CD4-positive, alpha-beta T cell treated with Interleukin-4 for 4 hours (primary cell): ENCODE data around the gene PRSS12.
A peak's percentile ranks its signal among the peaks of the same experiment; 100 is the strongest.
"Not testable (repeated sequence)": the region's sequence is repeated elsewhere in the genome, so short reads cannot be mapped to it uniquely, and the experiment has no call there.

Experiments
- DNase-seq: peaks from one replicate; pipeline ENCODE4 v3.0.0-alpha.2; 2020

Gene PRSS12, protein sequence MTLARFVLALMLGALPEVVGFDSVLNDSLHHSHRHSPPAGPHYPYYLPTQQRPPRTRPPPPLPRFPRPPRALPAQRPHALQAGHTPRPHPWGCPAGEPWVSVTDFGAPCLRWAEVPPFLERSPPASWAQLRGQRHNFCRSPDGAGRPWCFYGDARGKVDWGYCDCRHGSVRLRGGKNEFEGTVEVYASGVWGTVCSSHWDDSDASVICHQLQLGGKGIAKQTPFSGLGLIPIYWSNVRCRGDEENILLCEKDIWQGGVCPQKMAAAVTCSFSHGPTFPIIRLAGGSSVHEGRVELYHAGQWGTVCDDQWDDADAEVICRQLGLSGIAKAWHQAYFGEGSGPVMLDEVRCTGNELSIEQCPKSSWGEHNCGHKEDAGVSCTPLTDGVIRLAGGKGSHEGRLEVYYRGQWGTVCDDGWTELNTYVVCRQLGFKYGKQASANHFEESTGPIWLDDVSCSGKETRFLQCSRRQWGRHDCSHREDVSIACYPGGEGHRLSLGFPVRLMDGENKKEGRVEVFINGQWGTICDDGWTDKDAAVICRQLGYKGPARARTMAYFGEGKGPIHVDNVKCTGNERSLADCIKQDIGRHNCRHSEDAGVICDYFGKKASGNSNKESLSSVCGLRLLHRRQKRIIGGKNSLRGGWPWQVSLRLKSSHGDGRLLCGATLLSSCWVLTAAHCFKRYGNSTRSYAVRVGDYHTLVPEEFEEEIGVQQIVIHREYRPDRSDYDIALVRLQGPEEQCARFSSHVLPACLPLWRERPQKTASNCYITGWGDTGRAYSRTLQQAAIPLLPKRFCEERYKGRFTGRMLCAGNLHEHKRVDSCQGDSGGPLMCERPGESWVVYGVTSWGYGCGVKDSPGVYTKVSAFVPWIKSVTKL

GRCh38 chr4:118352843-118353533 is at the start of gene PRSS12:
Gene PRSS12 (minus strand): TSS chr4:118353003. CDS start chr4:118352720, 283 bp downstream.
- peak; percentile 12 for DNase-seq

- no peak for DNase-seq
Observed at GRCh38 chr4:118400356-118400755, 47.6 kb upstream of the PRSS12 start.

- not testable (repeated sequence) for DNase-seq
Observed at GRCh38 chr4:118399883-118400282, 47.1 kb upstream of the PRSS12 start.

- no peak for DNase-seq
Observed at GRCh38 chr4:118398226-118399090, 45.7 kb upstream of the PRSS12 start.

- DNase-seq: no peak
Observed at GRCh38 chr4:118397623-118397979, 44.8 kb upstream of the PRSS12 start.

- no peak for DNase-seq
Observed at GRCh38 chr4:118396881-118397622, 44.2 kb upstream of the PRSS12 start.

DNA sequence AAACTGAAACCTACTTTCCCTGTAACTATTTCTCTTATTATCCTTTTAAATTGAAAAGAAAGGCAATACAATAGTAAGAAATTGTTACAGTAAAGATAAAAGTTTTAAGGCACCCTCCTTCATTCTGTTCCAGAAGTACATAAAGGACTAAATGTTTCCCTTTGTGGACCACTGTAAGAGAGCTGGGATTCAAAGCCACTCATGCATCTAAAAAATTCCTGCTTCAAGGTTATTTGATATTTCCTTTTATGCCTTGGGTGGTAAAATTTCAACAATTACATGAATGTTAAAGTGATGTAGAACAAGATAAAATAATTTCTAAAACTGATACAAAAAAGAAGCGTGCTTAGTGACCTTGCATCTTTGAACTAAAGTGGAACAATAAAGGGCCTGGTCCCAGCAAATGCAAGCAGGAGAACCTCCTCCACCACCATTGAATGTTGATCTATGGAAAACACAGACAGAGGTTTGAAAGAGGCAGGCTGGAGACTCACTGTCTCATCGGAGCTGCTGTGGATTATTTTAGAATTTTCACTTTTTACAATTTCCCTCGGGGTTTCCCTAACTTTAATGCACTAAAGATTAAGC is 42.3 kb upstream of the PRSS12 start:
- no peak for DNase-seq

GRCh38 chr4:118392509-118392908 is 39.7 kb upstream of the PRSS12 start:
- not testable (repeated sequence) for DNase-seq

DNA sequence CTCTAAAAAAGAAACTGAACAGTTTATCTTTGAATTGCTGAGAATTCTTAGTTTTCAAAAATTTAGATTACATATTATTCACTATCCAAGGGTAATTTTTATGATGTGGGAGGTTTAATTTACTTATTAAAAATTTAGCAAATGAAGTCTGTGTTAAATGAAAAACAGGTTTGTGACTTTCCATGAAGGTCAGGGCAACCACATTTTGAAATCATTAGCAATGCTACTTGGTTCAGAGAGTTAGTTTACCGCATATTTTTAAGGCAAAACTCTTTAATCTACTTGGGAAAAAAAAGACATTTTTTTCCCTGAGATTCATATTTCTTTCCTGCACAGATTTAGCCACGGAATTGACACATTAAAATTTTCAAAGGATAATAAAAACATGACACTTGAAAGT is 37.3 kb upstream of the PRSS12 start:
- DNase-seq: no peak

- no peak for DNase-seq
Observed at GRCh38 chr4:118389721-118390120, 36.9 kb upstream of the PRSS12 start.

DNA sequence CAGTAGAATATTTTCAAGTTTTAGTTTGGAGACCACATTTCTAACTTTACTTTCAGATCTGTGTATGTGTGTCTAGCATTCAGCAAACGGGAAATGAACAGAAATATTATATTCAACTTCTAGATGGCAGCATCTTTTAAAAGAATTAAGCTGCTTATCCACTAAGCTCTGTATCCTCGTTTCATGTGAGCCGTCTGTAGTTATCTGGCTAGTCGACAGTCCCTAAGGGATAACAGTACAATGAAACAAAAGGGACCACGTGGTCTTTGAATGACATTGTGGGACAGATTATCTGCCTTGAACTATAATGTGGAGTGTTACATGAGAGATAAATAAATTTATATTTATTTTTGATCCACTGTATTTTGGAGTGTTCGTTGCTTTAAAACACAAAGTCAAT is 35.8 kb upstream of the PRSS12 start:
- no peak for DNase-seq

GRCh38 chr4:118381902-118382301 is 29.1 kb upstream of the PRSS12 start:
- no peak for DNase-seq

DNA sequence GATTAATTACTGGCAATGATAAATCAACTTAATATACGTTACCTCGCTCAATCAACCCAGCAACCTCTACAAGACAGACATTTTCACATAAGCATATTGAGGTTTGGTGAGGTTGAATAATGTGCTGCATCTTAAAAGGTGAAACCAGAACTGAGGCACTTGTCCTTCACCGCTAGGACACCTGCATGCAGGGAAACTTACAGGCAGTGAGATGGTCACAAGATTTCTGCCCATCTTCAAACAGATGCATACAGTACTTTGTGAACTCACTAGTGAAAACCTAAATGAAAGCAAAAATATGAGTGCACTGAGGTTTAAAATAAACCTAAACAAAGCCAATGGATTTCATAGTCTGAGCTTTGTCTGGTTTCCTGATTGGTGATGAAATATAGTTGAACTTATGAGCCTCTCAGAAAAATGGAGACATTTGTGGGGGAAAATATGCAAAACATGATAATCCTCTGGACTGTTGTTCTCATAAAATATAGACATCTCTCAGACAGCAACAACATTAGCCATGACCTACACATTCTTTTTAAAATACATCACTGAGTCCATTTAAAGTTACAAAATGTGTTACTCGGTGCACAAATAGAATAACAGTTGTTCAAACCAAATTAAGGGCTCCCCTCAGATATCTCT is 20.9 kb upstream of the PRSS12 start:
- DNase-seq: no peak

GRCh38 chr4:118372251-118372650 is 19.4 kb upstream of the PRSS12 start:
- no peak for DNase-seq

DNA sequence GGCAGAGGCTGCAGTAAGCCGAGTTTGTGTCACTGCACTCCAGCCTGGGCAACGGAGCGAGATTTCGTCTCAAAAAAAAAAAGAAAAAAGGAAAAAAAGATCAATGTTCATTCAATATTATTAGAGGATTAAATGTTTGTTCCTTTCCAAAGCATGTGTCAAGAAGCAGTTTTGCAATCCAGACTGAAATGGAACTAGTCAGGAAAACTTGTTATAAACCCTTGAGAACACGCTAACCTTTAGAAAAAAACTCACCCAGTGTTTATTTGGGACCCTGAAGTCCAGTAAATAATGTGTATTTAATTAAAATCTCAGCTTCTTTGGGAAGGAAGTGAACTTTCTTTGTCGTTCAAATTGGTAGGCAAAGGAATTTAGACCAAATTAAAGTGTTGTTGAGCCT is 16.4 kb upstream of the PRSS12 start:
- DNase-seq: no peak

DNA sequence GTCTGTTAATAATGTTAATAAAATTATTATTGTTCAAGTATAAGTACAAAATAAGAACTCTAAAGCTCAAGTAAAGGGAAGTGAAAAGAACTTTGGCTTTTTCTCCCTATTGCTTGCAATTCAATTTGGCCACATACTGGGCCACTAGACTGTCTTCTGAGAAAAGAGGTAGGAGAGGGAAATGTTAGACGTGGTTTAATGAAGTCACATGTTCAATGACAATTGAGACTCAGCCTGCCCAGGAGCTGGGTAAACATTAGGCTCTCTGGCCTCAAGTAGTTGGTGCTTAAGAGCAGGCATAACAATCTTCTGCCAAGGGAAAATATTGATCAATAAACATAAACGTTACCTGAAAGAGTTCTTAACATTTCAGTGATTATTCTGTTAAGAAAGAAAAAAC is 15.1 kb upstream of the PRSS12 start:
- no peak for DNase-seq

GRCh38 chr4:118367361-118367760 is 14.6 kb upstream of the PRSS12 start:
- DNase-seq: no peak

DNA sequence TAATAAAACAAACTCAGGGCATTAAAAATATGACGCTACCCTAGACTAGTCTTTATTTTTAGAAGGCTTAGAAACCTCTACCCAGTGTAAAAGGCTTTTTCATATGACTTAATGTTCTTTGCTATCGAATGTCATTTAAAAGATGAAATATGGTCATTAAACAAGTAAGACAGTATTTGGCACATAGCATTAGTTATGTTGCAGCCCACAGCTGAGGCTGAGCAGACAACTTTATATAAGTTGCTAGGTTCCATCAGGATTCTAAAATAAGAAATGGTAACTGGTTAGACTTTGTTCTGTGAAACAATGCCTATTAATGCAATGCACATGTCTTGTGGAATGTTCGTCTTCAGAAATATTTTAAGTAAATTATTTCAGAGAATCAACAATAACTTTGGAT is 10.4 kb upstream of the PRSS12 start:
- no peak for DNase-seq

GRCh38 chr4:118361192-118361591 is 8.4 kb upstream of the PRSS12 start:
- no peak for DNase-seq

DNA sequence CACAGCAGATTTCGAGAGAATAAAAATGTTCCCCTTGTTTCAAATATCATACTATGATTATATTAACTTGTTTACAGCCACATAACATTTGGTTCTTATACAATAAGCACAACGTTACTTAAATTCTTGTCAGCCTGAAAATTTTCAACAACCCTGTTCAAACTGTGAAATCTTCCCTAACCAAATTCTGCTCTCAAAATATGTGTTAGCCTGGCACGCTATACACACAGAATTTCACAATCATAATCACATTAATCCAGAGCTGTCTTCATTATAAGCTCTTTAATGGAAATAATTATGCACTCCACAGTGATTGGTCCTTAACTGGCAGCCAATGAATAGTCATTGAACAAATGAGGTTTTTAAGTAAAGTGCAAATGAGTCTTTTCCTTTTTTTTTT is 7.3 kb upstream of the PRSS12 start:
- DNase-seq: no peak

- no peak for DNase-seq
Observed at GRCh38 chr4:118357601-118358000, 4.8 kb upstream of the PRSS12 start.
